ELR (cell line): ENCODE measurements around the gene POU6F1.
"Not testable (repeated sequence)": the region's sequence is repeated elsewhere in the genome, so short reads cannot be mapped to it uniquely, and the experiment has no call there.

Source experiments
- DNase-seq: peaks from one replicate; pipeline ENCODE4 v3.0.0-alpha.2; 2015; ENCODE audit warnings: low read depth

The POU6F1 gene

DNA sequence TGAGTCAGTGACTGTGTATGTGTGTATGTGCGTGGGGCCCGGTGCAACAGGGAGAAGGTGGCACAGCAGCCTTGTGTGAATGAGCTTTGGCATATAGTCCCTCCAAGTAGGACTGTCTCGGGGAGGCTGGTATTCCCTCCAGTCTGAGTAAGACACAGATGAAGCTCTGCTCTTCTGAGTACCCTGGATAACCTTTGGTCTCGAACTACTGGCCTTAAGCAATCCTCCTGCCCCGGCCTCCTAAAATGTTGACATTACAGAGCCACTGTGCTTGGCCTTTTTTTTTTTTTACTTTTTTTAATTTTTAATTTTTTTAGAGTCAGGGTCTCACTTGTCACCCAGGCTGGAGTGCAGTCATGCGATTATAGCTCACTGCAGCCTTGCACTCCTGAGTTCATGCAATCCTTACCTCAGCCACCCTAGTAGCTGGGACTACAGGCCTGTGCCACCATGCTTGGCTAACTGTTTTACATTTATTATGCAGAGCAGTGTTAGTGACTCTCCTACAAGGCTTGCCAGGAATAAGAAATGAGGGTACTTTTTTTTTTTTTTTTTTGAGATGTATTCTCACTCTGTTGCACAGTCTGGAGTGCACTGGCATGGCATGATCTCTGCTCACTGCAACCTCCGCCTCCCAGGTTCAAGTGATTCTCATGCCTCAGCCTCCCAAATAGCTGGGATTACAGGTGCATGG is 11.4 kb upstream of the POU6F1 start:
- no peak for DNase-seq

DNA sequence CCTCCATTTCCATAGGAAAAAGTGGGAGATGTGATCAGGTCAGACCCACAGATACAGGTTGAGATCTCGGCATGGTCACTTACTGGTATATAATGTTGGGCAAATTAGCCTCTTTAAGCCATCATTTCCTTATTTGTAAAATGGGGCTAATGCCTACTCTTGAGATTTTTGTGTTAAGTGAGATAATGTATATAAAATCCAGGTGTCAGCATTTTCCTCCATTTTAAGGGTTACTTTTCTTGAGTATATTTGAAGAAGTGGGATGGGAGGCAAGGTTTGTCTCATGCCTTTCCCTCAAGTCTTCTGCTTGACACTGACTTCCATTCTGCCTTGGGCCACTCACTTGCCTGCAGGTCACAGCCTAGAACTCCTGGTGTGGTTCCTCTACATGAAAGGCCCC is 10.1 kb upstream of the POU6F1 start:
- no peak for DNase-seq

DNA sequence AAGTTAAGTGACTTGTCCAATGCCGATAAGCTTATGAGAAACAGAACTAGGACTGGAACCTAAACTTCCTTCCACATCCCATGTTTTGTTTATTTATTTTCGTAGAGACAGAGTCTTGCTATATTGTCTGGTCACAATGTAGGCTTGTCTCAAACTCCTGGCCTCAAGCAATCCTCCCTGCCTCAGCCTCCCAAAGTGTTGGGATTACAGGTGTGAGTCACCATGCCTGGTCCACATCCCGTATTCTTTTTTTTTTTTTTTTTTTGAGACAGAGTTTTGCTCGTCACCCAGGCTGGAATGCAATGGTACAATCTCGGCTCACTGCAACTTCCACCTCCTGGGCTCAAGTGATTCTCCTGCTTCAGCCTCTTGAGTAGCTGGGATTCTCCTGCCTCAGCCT is 9.2 kb upstream of the POU6F1 start:
- DNase-seq, result peak; percentile 50

DNA sequence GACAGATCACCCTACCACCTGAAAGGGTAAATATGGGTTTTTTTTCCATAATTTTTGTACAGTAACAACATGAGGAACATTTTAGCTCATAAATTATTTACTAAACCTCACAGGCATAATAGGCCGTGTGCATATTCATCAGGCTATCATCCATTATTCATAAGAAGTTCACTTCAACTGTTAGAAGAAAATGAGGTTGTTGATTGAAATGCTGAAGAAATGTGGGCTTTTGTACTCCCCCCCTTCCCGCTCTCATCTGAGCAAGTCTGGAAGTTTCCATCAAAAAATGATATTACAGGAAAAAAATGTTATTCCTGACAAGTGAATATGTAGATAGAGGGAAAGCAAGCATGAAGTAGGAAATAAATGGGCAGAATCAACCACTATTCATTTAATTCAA is 7.9 kb upstream of the POU6F1 start:
- DNase-seq, result no peak

DNA sequence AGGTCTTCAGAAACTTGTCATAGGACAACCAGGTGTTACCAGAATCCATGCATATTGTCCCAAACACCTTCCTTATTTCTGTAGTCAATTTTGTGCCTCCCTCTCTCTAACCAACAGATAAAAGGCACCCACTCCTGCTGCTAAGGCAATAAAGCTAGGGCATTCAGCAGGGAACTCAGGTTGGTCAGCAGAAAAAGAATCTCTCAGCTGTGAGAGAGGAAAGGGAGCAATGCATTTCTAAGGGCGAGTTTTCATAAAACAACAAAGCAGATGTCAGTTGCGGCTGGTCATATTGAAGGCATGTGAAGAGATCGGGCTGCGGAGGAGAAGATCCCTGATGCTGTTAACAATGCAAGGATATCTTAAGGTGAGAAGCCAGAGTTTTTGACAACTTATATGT is 7.4 kb upstream of the POU6F1 start:
- no peak for DNase-seq

DNA sequence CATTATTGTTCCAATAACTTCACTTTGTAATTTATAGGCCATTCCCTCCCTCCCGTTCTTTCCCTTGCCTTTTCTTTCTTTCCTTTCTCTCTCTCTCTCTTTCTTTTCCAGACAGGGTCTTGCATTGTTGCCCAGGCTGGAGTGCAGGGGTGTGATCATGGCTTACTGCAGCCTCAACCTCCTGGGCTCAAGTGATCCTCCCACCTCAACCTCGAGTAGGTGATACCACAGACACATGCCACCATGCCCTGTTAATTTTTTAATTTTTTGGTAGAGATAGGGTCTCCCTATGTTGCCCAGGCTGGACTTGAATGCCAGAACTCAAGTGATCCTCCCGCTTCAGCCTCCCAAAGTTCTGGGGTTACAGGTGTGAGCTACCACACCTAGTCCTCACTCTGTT is 6.8 kb upstream of the POU6F1 start:
- DNase-seq, result no peak

DNA sequence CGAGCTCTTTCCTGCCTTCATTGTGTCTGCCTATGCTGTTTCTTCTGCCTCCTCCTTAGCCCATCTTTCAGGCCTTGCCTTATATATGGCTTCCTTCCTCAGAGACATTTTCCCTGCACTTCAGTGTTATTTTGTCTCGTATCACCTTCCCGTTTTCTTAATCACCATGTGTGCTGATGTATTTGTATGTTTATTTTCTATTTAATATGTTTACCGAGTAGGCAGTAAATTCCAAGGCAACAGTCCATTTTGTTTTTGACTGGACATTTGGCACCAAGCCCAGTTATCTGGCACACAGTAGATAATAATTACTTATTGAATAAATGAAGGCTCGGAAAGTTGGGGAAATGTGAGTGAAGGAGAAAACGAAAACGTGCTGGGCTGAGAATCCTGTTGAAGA is 4.6 kb upstream of the POU6F1 start:
- DNase-seq, result no peak

DNA sequence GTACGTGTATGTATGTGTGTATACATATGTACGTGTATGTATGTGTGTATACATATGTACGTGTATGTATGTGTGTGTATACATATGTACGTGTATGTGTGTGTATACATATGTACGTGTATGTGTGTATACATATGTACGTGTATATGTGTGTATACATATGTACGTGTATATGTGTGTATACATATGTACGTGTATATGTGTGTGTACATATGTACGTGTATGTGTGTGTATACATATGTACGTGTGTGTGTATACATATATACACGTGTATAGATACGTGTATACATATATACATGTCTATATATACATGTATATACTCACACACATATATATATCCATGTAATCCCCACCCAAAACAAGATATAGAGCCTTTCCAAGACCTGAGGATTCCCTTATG is 2.0 kb upstream of the POU6F1 start:
- not testable (repeated sequence) for DNase-seq

DNA sequence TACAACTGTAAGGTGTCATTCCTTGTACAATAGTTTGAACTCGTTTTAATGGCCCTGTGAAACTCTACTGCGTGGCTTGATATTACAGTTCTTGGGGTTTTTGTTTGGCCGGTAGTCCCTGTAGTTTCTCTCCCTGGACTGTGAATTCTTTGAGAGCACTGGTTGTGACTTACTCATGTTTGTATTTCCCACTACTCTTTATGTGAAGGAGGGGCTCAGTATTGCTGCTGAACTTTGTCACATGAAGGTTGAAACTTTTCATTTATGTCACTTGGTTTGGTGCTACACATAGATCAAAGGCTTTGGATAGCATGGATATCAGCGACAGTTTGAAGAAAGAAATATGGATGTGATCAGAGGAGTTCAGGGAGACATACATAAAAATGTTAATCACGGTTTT is 1.5 kb upstream of the POU6F1 start:
- DNase-seq, result no peak

DNA sequence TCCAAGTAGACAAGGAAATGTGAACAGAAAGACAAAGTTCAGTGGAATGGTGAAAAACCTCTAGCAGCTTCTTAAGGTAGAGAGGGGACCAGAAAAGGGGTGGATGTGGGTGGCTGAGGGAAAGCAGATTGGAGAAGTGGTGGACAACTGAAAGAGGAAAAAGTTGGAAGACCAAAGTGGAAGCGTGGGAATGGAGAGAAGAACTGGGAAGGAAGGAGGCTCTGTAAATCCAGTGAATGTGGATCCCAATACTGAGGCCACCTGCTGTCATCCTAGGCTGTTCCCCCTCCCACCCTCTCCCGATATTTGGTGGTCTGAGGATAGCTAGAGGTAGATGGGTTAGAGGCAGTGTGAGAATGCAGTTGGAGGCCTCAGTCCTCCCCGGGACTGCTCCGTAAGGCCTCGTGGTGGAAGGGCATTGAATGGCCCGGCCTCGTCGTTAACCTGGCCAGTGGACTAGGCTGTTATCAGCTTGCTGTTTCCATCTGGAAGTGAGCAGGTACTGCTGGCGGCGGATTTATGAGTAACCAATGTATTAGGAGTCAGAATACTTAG is 822 bp upstream of the POU6F1 start:
- DNase-seq, result peak; percentile 40

DNA sequence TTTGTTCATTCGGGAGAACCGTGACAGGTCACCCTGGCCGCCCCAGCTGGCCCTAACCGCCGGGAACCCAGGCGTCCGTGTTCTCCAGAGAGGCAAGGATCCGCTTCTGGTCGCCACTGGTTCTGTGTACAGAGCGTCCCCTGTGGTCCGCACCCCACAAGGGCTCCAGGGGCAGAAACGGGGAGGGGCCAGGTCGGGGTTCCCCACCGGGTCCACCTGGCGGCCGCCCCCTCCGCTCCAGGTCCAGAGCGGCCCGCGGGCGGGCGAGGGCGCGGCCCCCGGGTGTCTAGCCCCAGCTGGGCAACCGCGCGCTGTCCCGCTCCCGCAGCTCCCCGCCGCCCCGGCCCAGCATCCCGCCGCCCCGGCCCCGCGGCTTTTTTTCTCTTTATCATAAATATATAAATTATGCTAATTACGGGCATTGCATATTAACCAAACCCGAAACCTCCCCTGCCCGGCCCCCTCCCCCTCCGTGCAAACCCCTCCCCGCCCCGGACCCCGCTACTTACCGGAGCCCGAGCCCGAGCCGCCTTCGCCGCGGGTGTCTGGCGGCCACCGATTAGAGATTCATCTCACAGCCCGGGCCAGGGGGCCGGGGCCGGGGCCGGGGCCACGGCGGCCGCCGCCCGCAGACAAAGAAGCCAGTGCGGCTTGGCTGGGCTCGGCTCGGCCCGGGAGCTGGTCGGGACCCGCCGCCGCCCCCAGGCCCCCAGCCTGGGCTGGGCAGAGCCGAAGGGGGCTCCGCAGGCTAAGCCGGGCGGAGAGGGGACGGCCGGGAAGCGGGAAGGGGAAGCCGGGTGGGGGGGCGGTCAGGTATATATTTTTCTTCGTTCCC is 512 bp downstream of the POU6F1 start:
- peak; percentile 46 for DNase-seq

DNA sequence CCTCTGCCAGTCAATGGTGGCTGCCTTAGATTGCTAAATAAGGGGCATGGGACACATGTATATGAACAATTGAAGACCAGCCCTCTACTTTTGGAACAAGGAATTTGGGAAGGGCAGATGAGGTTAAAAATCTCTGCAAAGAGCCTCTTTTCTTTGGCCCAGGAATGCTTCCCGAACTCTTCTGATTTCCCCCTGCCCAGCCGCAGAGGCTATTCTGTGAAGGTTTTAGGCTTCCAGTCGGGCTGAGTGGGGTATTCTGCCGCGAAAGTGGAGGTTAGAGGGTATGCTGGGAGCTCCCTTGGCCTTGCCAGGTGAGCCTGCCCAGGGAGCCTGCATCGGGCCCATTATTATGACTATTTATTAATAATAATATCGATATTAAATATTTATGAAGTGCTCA is 1.2 kb downstream of the POU6F1 start:
- DNase-seq, result no peak

DNA sequence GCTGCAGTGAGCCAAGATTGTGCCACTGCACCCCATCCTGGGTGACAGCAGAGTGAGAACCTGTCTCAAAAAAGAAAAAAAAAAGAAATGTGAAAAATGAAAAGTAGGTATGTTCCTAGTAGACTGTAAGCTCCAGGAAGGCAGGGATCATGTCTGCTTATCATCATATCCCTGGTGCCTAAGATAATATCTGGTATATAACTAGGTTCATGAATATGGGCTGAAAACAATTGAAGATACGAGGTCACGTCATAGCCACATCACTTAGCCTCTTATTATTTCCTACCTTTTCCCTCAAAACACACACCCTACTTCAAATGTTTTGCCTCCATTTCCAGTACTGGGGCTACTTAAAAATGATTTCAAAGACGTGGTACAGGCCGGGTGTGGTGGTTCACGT is 3.0 kb downstream of the POU6F1 start:
- no peak for DNase-seq

DNA sequence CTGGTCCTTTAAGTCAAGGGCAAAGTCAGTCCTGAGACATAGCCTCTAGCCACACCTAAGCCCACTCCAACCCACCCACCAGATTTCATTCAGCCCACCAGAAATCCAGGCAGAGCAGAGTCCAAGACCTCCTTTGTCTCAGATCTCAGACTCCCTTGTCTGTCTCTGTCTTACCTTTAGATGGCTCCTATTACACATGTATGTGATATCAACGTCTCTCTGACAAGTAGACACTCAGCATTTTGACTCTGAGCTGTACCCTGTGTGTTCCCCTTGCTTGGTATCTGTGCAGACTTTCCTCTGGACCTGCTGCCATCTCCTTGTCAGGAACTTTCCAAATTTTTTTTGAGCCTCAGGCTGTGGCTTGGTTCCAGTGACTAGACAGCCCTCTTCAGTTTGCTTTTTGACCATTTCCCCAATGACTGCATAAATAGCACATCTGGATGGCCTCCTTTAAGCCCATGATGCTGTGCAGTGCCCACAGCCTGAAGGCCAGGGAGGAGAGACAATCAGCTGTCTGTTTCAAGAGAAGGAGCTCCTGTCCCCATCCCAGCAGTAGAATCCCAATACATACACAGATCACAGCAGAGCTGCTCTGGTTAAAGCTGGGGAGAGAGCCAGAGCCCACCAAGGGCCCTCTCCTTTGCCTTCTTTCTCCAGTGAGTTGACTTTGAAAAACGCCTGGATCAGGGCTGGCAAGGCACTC is 7.0 kb downstream of the POU6F1 start:
- DNase-seq, result no peak

DNA sequence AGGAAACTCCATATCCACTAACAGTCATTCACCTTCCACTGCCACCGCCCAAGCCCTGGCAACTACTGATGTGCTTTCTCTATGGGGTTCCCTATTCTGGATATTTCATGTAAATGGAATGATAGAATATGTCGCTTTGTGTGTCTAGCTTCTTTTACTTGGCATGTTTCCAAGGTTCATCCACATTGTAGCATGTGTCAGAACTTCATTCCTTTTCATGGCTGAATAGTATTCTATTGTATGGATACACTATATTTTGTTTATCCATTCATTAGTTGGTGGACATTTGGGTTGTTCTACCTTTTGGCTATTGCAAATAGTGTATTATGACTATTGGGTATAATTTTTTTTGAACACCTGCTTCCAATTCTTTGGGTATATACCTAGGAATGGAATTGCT is 8.6 kb downstream of the POU6F1 start:
- no peak for DNase-seq

DNA sequence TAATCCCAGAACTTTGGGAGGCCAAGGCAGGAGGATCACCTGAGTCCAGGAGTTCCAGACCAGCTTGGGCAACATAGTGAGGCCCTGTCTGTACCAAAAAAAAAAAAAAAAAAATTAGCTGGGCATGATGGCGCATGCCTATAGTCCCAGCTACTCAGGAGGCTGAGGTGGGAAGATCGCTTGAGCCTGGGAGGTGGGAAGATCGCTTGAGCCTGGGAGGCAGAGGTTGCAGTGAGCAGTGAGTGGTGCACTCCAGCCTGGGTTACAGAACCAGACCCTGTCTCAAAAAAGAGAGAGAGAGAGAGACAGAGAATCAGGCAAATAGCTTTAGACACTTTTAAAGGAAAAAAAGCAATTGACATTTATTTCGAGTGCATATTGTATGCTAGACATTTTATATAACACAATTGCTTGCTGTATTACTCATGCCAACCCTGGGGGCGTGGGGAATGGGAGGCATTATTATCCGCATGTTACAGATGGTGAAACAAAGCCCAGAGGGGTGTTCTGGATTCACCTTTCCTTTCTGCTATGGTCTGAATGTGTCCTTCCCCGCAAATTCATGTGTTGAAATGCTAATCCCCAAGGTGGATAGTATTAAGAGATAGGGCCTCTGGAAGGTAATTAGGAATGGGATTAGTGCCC is 9.7 kb downstream of the POU6F1 start:
- DNase-seq, result no peak

DNA sequence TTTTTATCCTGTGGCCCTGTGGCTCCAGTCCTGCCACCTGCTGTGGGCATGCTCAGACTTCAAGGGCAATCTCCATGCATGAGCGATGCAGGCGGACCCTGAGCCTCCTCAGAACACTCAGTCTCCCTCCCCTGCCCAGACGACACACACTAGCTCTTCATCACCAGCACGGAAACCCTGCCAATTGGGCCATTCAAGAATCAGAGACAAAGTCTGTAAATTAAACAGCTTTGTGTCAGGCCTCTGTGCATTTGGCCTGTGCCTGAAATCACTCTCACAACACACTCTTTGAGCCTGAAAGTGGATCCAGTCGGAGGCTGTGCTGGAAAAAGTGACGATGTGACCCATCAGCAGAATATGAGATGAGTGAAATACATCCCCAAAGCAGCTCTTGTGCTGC is 12.5 kb downstream of the POU6F1 start:
- DNase-seq, result no peak

DNA sequence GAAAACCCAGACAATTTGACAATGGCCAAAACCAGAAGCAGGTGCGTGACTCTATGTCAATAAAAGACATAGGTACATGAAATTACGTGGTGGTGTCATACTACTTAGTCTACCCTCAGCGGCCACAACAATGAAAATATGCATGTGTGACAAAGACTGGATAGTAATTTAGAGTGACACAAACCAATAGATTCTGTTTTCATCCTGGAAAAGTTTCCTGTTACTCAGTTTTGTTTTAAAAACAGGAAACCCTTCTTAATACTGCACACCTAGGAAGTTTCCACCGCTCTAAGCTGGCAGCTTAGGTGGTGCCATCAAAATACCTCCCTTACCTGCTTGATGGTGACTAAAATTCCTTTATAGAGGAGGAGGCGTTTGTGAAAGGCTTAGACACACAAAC is 15.1 kb downstream of the POU6F1 start:
- no peak for DNase-seq

DNA sequence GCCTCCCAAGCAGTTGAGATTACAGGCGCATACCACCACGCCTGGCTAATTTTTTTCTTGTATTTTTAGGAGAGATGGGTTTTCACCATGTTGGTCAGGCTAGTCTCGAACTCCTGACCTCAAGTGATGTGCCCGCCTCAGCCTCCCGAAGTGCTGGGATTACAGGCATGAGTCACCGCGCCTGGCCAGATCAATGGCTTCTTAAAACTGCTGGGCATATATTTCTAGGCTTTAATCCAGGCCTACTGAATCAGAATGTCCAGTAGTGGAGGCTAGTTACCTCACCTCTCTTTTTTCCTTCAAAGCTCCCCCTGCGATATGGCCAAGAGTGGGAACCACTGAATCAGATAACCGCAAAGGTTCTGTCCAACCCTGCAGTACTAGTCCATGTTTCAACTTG is 17.1 kb downstream of the POU6F1 start:
- DNase-seq, result no peak

DNA sequence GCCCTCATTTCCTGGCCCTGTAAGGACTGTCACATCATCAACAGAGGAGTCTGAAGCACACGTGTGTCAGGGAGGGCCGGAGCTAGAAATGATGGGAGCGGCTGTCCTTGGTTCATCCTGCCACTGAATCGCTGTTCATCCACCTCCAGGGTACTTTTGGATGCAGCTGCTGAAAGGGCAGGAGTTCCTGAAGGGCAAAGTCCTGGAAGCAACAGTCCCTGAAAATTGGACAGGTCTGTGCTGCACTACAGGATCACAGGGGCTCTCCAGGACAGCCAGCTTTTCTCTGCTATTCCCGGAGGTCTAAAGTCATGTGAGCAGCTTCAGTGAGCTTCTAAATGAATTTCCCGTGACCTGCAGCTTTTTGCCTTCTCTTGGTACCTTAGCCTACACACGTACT is 17.7 kb downstream of the POU6F1 start:
- no peak for DNase-seq

DNA sequence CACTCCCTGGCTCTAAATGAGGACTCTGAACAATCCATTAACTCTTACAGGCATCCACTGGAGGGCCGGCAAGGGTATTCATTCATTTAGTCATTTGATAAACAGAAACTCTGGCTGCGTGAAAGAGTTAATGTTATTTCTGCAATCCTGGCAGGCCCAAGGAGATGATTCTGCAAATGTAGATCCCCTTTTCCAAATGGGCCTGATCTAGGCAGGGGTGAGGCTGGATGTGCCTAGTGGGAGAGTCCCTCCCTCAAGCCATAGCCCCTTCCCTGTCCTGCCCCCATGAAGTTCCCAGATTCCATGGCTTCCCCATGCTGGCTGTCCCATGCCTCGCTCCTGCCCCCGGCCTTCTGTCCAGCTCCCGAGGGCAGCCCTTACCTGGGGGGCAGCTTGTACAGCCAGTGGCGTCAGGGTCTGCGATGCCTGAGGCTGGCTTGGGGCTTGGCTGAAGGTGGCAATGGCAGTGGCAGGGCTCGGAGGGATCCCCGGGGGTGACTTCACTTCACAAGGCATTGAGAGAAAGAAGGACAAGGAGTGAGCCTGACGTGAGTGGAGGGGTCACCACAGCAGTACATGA is 18.4 kb downstream of the POU6F1 start:
- DNase-seq, result no peak
